ENCODE measurements around the gene PACSIN2.

The PACSIN2 gene

GRCh38 chr22:42878561-42879305 lies 136.2 kb downstream of the PACSIN2 start:
- DNase-seq (ENCODE audit: low read depth): no peak
- TF ChIP-seq CTCF (IDR thresholded peaks at IDR 0.05; ENCODE audit: insufficient read depth, low read depth, low read length, missing control alignments): no peak
- no peak overlapping the region for H3K4me3 ChIP-seq (ENCODE audit: low read depth, low read length)

GRCh38 chr22:42877597-42878340 lies 137.2 kb downstream of the PACSIN2 start:
- no peak for DNase-seq (ENCODE audit: low read depth)
- TF ChIP-seq CTCF (IDR thresholded peaks at IDR 0.05; ENCODE audit: insufficient read depth, low read depth, low read length, missing control alignments): no peak
- H3K4me3 ChIP-seq (ENCODE audit: low read depth, low read length): no peak overlapping the region

- H3K4me3 ChIP-seq (ENCODE audit: low read depth, low read length): no peak overlapping the region
- no peak for DNase-seq (ENCODE audit: low read depth)
- no peak for TF ChIP-seq CTCF (IDR thresholded peaks at IDR 0.05; ENCODE audit: insufficient read depth, low read depth, low read length, missing control alignments)
These were observed 137.8 kb downstream of the PACSIN2 start for GRCh38 chr22:42877158-42877557.

- no peak for DNase-seq (ENCODE audit: low read depth)
- TF ChIP-seq CTCF (IDR thresholded peaks at IDR 0.05; ENCODE audit: insufficient read depth, low read depth, low read length, missing control alignments): no peak
- no peak overlapping the region for H3K4me3 ChIP-seq (ENCODE audit: low read depth, low read length)
These were observed 138.9 kb downstream of the PACSIN2 start for GRCh38 chr22:42876041-42876440.

GRCh38 chr22:42874010-42874409 lies 140.9 kb downstream of the PACSIN2 start:
- H3K4me3 ChIP-seq (ENCODE audit: low read depth, low read length): no peak overlapping the region
- no peak for DNase-seq (ENCODE audit: low read depth)
- TF ChIP-seq CTCF (IDR thresholded peaks at IDR 0.05; ENCODE audit: insufficient read depth, low read depth, low read length, missing control alignments): no peak

- no peak for TF ChIP-seq CTCF (IDR thresholded peaks at IDR 0.05; ENCODE audit: insufficient read depth, low read depth, low read length, missing control alignments)
- no peak for DNase-seq (ENCODE audit: low read depth)
- H3K4me3 ChIP-seq (ENCODE audit: low read depth, low read length): no peak overlapping the region
These were observed 141.6 kb downstream of the PACSIN2 start for GRCh38 chr22:42873356-42873755.
